Measurements from ENCODE around the gene ZSCAN5C. TPM values are rescaled to one million over a fixed set of nuclear protein-coding genes. Genes with fewer than 3 reads are reported as not detected.
A peak's percentile ranks its signal among the peaks of the same experiment; 100 is the strongest.

Gene ZSCAN5C
- total and polyA plus RNA-seq, 2 of the 8 experiments (the other 6 are each of a cell fraction or from before 2014, with no cell fraction given): not detected

- no peaks in the 10 kb centered on the region for H3K27me3 ChIP-seq (replicated peaks in 1 of 4; ENCODE audit: control insufficient read depth in 3 of 4, extremely low read depth in 1 of 4, insufficient read depth in 3 of 4, low read length in 3 of 4)
- peaks cover 5 to 21% (median 6%) of the 10 kb centered on the region in 4 experiments; a peak in 6 of 8 replicates for H3K36me3 ChIP-seq (ENCODE audit: control insufficient read depth in 2 of 4, insufficient read depth in 4 of 4, low read length in 3 of 4)
- WGBS, 2 experiments (ENCODE audit: extremely low coverage in 1 of 2, insufficient coverage in 1 of 2, insufficient read length in 1 of 2, insufficient replicate concordance in 2 of 2, low coverage in 1 of 2, low lambda C conversion rate in 2 of 2, missing lambda C conversion rate in 1 of 2): 26% methylated on average over 6 of the region's 6 CpGs; no CpG with 5 or more reads in 1 of the 2 experiments
- H3K4me1 ChIP-seq (replicated peaks in 1 of 4; ENCODE audit: control insufficient read depth in 3 of 4, insufficient read depth in 4 of 4, low read length in 3 of 4): peaks cover 5 to 10% (median 8%) of the 10 kb centered on the region in 4 experiments
- peak overlapping the region; percentile 51 for H3K4me2 ChIP-seq (ENCODE audit: insufficient read depth in 1 of 2, low read depth in 2 of 2, low read length in 2 of 2)
- H3K14ac ChIP-seq (ENCODE audit: insufficient read length): no peak overlapping the region
- no peak overlapping the region for H3K23ac ChIP-seq (ENCODE audit: insufficient read length)
- peak; percentile 52 for FAIRE-seq
- peak overlapping the region; percentile 63; the same call in 1 of the 2 replicates for H2BK15ac ChIP-seq (ENCODE audit: low read length)
- H2BK5ac ChIP-seq (ENCODE audit: low read depth, low read length): peak overlapping the region; percentile 78
- TF ChIP-seq TAF1 (IDR thresholded peaks at IDR 0.05; ENCODE audit: low read depth, low read length): 0 out of 2 replicates have a peak, but pooled peaks have one; percentile 33
- TF ChIP-seq TBP (IDR thresholded peaks at IDR 0.05; ENCODE audit: low read depth, low read length): 0 out of 2 replicates have a peak, but pooled peaks have one; percentile 24
- TF ChIP-seq POU5F1 (IDR thresholded peaks at IDR 0.05; ENCODE audit: low read depth, low read length): no peak
- TF ChIP-seq SP1 (IDR thresholded peaks at IDR 0.05; ENCODE audit: low read depth, low read length): peak; percentile 43; the same call in 1 of the 2 replicates
- no peak for TF ChIP-seq YY1 (IDR thresholded peaks at IDR 0.05; ENCODE audit: low read depth, low read length)
- TF ChIP-seq GTF2F1 (IDR thresholded peaks at IDR 0.05; ENCODE audit: borderline replicate concordance, low read depth, low read length): no peak
- peak in 1 of 2 experiments; percentile 73; a peak in 2 of 4 replicates for TF ChIP-seq SIN3A (conservative IDR thresholded peaks at IDR 0.05 in 1 of 2, IDR thresholded peaks at IDR 0.05 in 1 of 2; ENCODE audit: low read depth in 1 of 2, low read length in 2 of 2)
- TF ChIP-seq RAD21 (IDR thresholded peaks at IDR 0.05 in 1 of 2, conservative IDR thresholded peaks at IDR 0.05 in 1 of 2; ENCODE audit: low read depth in 2 of 2, low read length in 2 of 2): 0 out of 4 replicates have a peak, but pooled peaks of 1 of the 2 experiments have one; percentile 11
- no peak overlapping the region for H2BK20ac ChIP-seq (ENCODE audit: low read length)
- no peak overlapping the region for H4K8ac ChIP-seq (ENCODE audit: extremely low read depth, insufficient read depth, low read length)
- peak overlapping the region; percentile 95; the same call in 1 of the 2 replicates for H2AK5ac ChIP-seq (ENCODE audit: low read depth, low read length)
- CTCF ChIA-PET (ENCODE audit: partially characterized antibody): interaction anchor here (0.8 to 7.9 kb wide), 17 partner anchors 10 to 156 kb away, joined by 3 to 137 read pairs (median 14); partner anchors contain the start of genes GALP and ZNF444
- peak overlapping the region; percentile 78; the same call in 1 of the 2 replicates for H2BK12ac ChIP-seq (ENCODE audit: low read depth, low read length)
- H4K91ac ChIP-seq (replicated peaks; ENCODE audit: insufficient read length, low read length): no peak overlapping the region
- H3K79me2 ChIP-seq (ENCODE audit: control insufficient read depth in 1 of 2, insufficient read depth in 2 of 2, low read length in 2 of 2): peaks cover 0 to 13% of the 10 kb centered on the region in 2 experiments; a peak in 2 of 4 replicates
- H4K5ac ChIP-seq (ENCODE audit: insufficient read length, low read depth, low read length): no peak overlapping the region
- H2AFZ ChIP-seq (ENCODE audit: low read length): no peak overlapping the region
- H3K56ac ChIP-seq (replicated peaks; ENCODE audit: insufficient read length, low read depth, low read length): no peak overlapping the region
- H3K9ac ChIP-seq (replicated peaks in 1 of 4; ENCODE audit: extremely low read depth in 1 of 4, low read depth in 3 of 4, low read length in 3 of 4): peak overlapping the region in 1 of 4 experiments; percentile 48; a peak in 1 of 7 replicates
- no peak overlapping the region for H2BK120ac ChIP-seq (replicated peaks; ENCODE audit: low read depth, low read length)
- peak overlapping the region in 1 of 4 experiments; percentile 5; a peak in 1 of 8 replicates for H3K4me3 ChIP-seq (ENCODE audit: extremely low read depth in 1 of 4, insufficient read depth in 2 of 4, low read depth in 3 of 4, low read length in 4 of 4)
- H3K18ac ChIP-seq (ENCODE audit: extremely low read depth, low read length): peak overlapping the region; percentile 4; the same call in 1 of the 2 replicates
- no peak overlapping the region for H3K27ac ChIP-seq (ENCODE audit: low read depth, low read length)
- H3K79me1 ChIP-seq (ENCODE audit: low read depth, low read length): peaks cover 11% of the 10 kb centered on the region
- no peaks in the 10 kb centered on the region for H3K23me2 ChIP-seq (ENCODE audit: low read depth, low read length)
- H4K20me1 ChIP-seq (replicated peaks in 1 of 2; ENCODE audit: control insufficient read depth in 1 of 2, insufficient read depth in 2 of 2, low read length in 2 of 2): peaks cover 3 to 6% of the 10 kb centered on the region in 2 experiments
- POLR2A ChIA-PET (ENCODE audit: partially characterized antibody): interaction anchor here (0.6 to 3.5 kb wide), 4 partner anchors 10 to 46 kb away, joined by 3 to 21 read pairs (median 4); no protein-coding TSS in a partner anchor
- no peak overlapping the region for H3K4ac ChIP-seq (replicated peaks; ENCODE audit: insufficient read length, low read depth, low read length)
- peak in 1 of 2 experiments; percentile 66 for DNase-seq (ENCODE audit: low read depth in 1 of 2, low spot score in 2 of 2)
- H3K9me3 ChIP-seq (ENCODE audit: insufficient read depth in 2 of 2, low read depth in 1 of 2, low read length in 1 of 2): no peaks in the 10 kb centered on the region
Observed at GRCh38 chr19:56153507-56153906, 48.6 kb upstream of the ZSCAN5C start.

Measured in H1 (cell line).